Activated CD8-positive, alpha-beta memory T cell treated with anti-CD3 and anti-CD28 coated beads, Interleukin-2, amount 50 U/mL, for 48 hours (primary cell): ENCODE results near the gene DIS3L2.
A peak's percentile ranks its signal among the peaks of the same experiment; 100 is the strongest.
"Not testable (repeated sequence)": the region's sequence is repeated elsewhere in the genome, so short reads cannot be mapped to it uniquely, and the experiment has no call there.

Source experiments
- DNase-seq: peaks from one replicate; pipeline ENCODE4 v3.0.0-alpha.2; 2020

The DIS3L2 gene

GRCh38 chr2:231928901-231929725 lies 32.4 kb upstream of the DIS3L2 start:
- DNase-seq: peak; percentile 47

GRCh38 chr2:231929961-231930592 lies 31.4 kb upstream of the DIS3L2 start:
- peak; percentile 80 for DNase-seq

- no peak for DNase-seq
Measured at GRCh38 chr2:231930593-231931281, 30.8 kb upstream of the DIS3L2 start.

GRCh38 chr2:231931481-231931915 lies 30.0 kb upstream of the DIS3L2 start:
- DNase-seq: no peak

- DNase-seq: no peak
Measured at GRCh38 chr2:231932711-231932970, 28.9 kb upstream of the DIS3L2 start.

- DNase-seq: no peak
Measured at GRCh38 chr2:231932985-231933915, 28.3 kb upstream of the DIS3L2 start.

GRCh38 chr2:231933916-231934401 lies 27.6 kb upstream of the DIS3L2 start:
- DNase-seq: no peak

- DNase-seq: no peak
Measured at GRCh38 chr2:231934441-231935206, 26.9 kb upstream of the DIS3L2 start.

- DNase-seq: no peak
Measured at GRCh38 chr2:231935207-231935524, 26.3 kb upstream of the DIS3L2 start.

- no peak for DNase-seq
Measured at GRCh38 chr2:231935815-231936214, 25.7 kb upstream of the DIS3L2 start.

GRCh38 chr2:231936491-231936890 lies 25.0 kb upstream of the DIS3L2 start:
- no peak for DNase-seq

- no peak for DNase-seq
Measured at GRCh38 chr2:231937057-231937456, 24.5 kb upstream of the DIS3L2 start.

- DNase-seq: no peak
Measured at GRCh38 chr2:231939022-231939421, 22.5 kb upstream of the DIS3L2 start.

GRCh38 chr2:231940795-231941194 lies 20.7 kb upstream of the DIS3L2 start:
- no peak for DNase-seq

GRCh38 chr2:231941673-231942072 lies 19.8 kb upstream of the DIS3L2 start:
- no peak for DNase-seq

GRCh38 chr2:231942180-231942579 lies 19.3 kb upstream of the DIS3L2 start:
- DNase-seq: no peak

GRCh38 chr2:231946241-231946814 lies 15.2 kb upstream of the DIS3L2 start:
- DNase-seq: no peak

GRCh38 chr2:231947112-231947511 lies 14.4 kb upstream of the DIS3L2 start:
- DNase-seq: not testable (repeated sequence)

GRCh38 chr2:231947694-231948093 lies 13.8 kb upstream of the DIS3L2 start:
- no peak for DNase-seq

- DNase-seq: no peak
Measured at GRCh38 chr2:231951452-231952035, 10.0 kb upstream of the DIS3L2 start.

GRCh38 chr2:231955758-231956472 lies 5.6 kb upstream of the DIS3L2 start:
- no peak for DNase-seq
